Ovary (tissue), 3 donors: ENCODE results near the gene NUDT7.

Experiments
- CTCF ChIP-seq, 3 donors: fragments of 450-650 bp in 2 of 3; fragments of 200-600 bp in 1 of 3; IDR thresholded peaks; one replicate each; pipeline versions ENCODE4 v1.5.1 to v1.8.0; 2016 to 2022; ENCODE audit warnings: antibody characterized with exemption in 3 of 3, mild to moderate bottlenecking in 1 of 3
- POLR2A ChIP-seq: fragments of 450-650 bp; IDR thresholded peaks from one replicate; pipeline ENCODE4 v1.6.1; 2017; ENCODE audit warnings: antibody characterized with exemption, mild to moderate bottlenecking, moderate library complexity
- donor health status: DM: no; HTN: no; CAD: no.

DNA sequence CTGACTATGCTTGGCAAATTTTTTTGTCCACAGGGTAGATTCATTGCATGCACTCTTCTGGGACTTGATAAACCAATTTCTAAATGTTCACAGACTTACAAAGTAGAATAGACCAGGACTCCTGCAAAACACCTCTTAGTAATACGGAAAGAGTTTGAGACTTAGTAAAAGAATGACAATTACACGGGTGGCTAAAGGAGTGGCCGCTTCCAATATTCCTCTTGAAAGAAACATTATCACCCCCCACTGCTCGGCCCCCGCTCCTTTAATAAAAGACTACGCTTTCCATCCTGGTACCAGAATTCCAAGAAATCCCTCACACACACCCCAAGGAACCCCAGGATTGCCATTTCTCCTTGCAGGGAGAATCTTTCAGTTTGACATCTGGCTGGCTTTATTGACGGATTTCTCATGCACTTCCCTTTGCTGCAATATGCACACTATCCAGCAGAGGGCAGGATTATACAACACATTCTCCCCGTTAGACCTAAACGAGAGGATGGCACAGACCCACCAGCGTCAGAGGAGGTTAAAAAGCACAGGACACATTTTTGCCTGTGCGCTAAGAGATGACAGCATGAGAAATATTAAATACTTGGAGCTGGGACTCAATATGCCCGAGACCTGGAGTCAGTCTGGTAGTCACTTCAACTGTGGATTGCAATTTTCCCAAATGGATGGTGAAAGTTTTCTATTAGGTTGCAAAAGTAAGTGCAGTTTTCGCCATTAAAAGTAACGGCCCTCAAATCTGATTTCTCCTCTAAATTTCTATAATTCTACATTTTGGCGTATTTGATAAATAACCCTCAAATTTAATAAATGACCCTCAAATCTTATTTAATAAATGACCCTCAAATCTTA lies 46.6 kb upstream of the NUDT7 start:
- TF ChIP-seq POLR2A (no peak), CTCF (IDR thresholded peaks at IDR 0.05) (peak; percentile 56 to 83 (median 82))
